Measurements from ENCODE around the gene APP. TPM values are rescaled to one million over a fixed set of nuclear protein-coding genes. Genes with fewer than 3 reads are reported as not detected.

APP gene
- total RNA-seq, 1 donor from 2014 or later = 40.7 TPM

DNA sequence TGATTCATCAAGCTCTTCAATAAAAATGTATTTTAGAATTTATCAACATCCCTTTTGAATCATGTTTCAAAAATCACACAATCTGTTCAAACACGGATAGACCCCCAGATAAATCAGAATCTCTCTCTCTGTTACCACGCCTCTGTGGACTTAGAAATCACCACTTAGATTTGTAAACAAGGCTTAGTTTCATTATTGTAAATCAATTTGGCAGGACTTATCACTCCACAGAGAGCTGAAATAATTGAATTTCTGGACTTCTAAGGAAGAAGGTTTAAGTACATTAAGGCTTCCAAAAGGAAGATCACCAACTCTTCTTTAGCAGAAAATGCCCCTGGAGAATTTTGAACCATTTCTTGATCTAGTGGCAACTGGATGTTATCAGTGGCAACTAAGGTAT is 100.4 kb downstream of the APP start:
- intact Hi-C loops (cut with micrococcal nuclease) = loop anchor here (5.0 kb wide), 3 partner anchors 63 to 338 kb away; partner anchors contain the start of genes ATP5PF and GABPA

DNA sequence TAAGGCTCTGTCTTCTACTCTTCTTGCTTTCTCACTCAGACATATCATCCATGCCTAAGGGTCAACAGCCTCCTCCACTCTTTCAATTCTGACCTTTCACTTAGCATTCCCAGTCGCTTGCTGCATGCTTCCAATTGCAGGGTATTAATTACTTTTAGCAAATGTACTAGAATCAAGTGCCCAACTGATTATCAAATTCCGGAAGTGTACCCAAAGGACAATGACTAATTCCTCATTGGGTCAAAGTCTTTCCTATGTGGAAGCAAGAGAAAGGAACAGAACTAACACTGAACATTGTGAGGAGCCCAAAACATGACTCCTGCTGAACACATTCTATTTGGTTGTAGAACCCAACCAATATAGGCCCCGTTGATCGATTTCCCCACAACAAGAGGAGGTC is 101.8 kb downstream of the APP start:
- intact Hi-C loops (cut with micrococcal nuclease) = no loop called here

- intact Hi-C loops (cut with micrococcal nuclease) = no loop called here
Observed at GRCh38 chr21:26067836-26068594, 102.6 kb downstream of the APP start.

GRCh38 chr21:26064506-26064905 is 106.1 kb downstream of the APP start:
- intact Hi-C loops (cut with micrococcal nuclease) = no loop called here

DNA sequence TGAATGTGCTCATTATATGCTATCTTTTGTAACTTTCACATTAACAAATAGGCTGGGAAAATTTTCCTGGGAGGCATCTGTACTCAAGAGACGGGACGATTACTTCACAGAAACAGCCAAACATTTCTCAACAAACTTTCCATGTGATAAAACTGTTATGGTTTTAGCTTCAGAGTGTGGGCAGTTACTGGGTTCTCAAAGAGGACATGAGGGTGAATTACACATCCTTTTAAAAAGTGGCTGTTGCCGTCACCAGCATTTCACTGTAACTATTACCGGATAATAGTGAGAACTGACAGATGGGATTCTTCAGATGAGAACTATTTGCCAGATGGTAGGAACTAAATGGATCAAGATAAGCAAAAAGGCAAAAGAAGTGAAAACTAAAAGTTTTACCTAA is 109.1 kb downstream of the APP start:
- intact Hi-C loops (cut with micrococcal nuclease) = no loop called here

DNA sequence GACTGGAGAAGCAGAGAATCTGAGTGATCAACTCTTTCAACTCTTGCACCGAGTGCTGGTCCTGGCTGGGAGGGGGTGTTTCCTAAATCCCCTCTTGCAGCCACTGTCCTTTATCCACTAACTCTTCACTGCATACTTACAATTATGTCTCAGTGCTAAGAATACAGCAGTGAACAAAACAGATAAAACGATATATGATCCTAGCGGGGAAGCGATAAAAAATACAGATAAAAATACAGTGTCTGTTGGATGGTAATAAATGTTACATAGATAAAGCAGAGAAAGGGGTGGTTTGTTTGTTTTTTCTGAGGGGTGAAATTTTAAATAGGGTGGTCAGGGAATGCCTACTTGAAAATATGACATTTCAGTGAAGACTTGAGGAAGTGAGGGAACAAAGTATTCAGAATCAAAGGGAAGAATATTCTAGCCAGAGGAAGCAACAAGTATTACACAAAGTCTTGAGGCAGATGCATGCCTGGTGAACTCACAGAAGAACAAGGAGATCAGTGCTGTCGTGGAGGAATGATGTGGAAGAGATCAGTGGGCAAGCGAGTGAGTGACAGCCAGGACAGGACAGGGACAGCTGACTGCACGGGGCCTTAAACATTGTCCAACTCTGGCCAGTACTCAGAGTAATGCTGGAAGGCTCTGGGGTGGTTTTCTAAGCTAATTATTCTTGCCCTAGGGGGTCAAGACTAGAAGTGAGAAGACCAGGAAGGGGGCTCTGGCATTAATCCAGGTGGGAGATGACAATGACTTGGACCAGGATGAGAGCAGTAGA is 110.0 kb downstream of the APP start:
- intact Hi-C loops (cut with micrococcal nuclease) = no loop called here

DNA sequence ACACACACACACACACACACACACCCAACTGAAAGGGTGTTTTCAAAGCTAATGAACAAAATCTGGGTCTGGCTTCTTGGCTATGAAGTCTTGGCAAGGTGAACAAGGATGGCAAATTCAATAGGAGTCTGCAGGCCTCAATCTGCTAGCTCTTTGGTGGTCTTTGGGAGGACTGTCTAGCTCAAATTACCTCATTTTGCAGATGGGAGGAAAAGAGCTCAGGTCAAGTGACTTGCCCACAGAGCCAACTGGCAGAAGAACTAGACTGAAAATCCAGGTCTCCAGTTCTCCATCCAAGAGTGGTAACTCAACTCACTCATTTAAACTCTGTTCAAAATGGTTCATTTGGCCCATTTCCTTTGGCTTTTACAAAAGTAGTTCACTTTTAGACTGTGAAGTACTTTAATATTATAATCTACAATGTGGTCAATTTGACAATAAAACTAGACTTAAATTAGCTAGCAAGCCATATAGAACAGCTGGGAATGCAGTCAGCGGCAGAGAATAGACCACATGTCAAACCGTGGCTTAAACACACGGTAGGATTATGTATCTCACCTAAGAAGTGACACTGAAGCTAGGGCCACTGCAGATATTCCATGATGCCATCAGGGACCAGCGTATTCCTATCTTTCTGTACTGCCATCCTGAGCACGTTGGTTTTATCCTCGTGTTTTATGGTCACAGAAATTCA is 112.9 kb downstream of the APP start:
- intact Hi-C loops (cut with micrococcal nuclease) = no loop called here

GRCh38 chr21:26055841-26056264 is 114.7 kb downstream of the APP start:
- intact Hi-C loops (cut with micrococcal nuclease) = no loop called here

GRCh38 chr21:26055010-26055409 is 115.6 kb downstream of the APP start:
- intact Hi-C loops (cut with micrococcal nuclease) = no loop called here

DNA sequence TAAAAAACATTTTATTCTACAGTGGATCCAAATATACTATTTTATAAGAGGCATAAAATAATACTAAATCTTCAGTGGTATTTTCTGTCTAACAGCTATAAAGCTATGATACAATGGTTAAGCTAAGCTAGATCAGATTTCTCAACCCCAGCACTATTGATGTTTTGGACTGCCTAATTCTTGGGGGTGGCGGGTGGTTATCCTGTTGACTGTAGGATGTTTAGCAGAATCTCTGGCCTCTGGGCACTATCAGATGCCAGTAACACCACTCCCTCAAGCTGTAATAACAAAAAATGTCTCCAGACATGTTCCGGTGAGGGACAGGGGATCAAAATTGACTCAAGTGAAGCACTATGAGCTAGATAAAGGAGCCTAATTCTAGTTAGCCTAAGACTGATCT is 118.5 kb downstream of the APP start:
- intact Hi-C loops (cut with micrococcal nuclease) = no loop called here

DNA sequence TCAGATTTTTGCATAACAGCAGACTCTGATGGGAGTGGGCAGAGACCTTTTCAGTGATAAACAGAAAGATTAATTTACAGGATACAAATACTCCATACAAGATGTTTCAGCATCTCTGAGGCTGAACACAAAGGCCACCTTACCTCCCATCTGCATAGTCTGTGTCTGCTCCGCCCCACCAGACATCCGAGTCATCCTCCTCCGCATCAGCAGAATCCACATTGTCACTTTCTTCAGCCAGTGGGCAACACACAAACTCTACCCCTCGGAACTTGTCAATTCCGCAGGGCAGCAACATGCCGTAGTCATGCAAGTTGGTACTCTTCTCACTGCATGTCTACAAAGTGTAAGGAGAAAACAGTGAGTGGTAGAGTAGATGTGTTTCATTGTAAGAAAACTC is 119.7 kb downstream of the APP start:
- intact Hi-C loops (cut with micrococcal nuclease) = no loop called here

GRCh38 chr21:26049803-26050202 is 120.8 kb downstream of the APP start:
- intact Hi-C loops (cut with micrococcal nuclease) = no loop called here

DNA sequence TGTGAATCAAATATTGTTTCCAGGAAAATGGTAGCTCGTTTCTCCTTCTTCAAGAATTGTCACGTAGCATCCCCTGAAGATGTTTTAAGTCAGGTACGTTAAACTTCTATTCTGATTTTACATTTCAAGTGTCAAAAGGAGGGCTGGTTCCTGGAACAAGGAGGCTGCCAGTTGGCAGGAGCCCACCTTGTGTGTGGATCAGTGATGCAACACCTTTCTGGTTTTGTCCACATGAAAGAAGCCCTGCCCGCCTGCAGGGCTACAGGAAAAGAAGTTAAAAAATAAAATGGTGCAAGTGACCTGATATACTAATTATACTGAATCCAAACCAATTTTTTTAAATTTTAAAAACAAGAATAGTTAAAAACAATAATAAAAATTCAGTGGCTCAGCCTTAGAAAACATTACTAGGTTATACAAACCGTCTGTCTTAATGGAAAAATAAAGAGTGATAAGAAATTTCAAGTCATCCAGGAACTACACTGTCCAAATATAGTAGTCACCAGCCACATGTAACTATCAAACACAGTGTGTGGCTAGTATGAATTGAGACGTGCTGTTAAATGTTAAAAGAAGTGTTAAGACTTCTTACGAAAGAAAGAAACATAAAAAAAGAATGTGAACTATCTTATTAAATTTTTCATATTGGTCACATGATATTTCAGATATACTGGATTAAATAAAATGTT is 123.1 kb downstream of the APP start:
- intact Hi-C loops (cut with micrococcal nuclease) = no loop called here

DNA sequence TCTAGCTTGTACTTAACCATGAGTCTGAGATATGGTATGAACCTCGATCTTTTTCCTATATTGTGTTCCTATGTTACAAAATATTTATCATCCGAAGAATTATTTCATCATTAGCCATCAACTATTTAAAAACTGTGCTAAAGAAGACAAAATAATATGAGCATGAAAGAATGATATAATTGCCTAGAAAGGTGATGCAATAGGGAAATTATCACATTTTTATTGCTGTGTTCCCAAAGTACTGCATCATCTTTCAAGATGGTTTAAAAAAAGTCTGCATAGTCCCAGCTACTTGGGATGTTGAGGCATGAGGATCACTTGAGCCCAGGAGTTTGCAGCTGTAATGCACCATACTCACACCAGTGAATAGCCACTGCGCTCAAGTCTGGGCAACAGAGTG is 126.7 kb downstream of the APP start:
- intact Hi-C loops (cut with micrococcal nuclease) = no loop called here

- intact Hi-C loops (cut with micrococcal nuclease) = no loop called here
Observed at GRCh38 chr21:26042181-26042876, 128.2 kb downstream of the APP start.

DNA sequence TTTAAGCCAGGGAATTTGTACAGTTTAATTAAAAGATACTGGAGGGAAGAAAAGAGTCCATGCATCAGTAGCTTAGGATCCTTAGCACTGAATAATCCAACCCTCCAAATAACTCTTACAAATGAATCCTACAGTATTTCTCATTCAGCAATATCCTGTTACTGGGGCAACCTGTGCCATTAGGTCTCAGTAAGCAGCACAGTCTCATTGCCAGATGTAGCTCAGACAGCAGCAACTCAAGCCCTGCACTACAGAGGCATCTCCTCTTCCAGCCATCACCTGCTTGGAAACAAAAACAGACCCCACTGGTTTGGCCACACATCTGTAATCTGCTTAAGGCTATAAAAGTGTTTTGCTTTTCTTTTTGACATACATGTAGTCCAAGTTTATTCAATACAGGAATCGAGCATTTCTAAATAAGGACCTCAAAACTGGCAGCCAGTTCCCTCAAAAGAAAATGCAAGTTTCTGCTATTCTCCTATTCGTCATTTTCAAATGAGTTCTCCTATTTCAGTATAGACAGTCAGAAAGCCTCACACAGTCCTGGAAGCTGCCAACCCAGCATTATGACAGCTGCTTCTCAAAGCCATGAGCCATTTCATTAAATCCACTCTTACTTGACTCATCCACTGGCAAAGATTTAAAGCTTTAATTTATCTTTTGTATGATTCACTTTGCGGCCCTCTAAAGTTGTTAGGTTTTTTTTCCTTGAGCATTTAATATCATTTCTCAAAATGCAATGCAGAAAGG is 129.0 kb downstream of the APP start:
- intact Hi-C loops (cut with micrococcal nuclease) = no loop called here

- intact Hi-C loops (cut with micrococcal nuclease) = no loop called here
Observed at GRCh38 chr21:26036916-26037315, 133.7 kb downstream of the APP start.

GRCh38 chr21:26032263-26032662 is 138.3 kb downstream of the APP start:
- intact Hi-C loops (cut with micrococcal nuclease) = no loop called here

- intact Hi-C loops (cut with micrococcal nuclease) = no loop called here
Observed at GRCh38 chr21:26028183-26028582, 142.4 kb downstream of the APP start.

DNA sequence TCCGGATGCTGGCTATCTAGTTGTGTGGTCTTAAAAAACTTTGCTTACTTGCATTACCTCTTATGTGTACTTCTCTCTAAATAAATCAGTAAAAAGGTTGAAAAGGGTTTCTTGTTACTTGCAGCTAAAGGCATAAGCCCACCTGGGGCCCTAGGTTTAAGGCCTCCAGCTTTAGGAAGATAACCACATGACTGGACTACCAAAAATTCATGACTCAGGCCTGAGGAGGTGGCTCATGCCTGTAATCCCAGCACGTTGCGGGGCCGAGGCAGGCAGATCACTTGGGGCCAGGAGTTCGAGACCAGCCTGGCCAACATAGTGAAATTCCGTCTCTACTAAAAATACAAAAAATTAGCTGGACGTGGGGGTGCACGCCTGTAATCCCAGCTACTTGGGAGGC is 142.9 kb downstream of the APP start:
- intact Hi-C loops (cut with micrococcal nuclease) = no loop called here

Data from T-helper 1 cell treated with Interleukin-12 subunit alpha and Interleukin-12 subunit beta and Interleukin-4 antibody, amounts not matched to agents 30 ng/mL and 1 ng/mL, for 36 hours (primary cell).